Measurements from ENCODE around the gene TRMT10A.
"Not testable (repeated sequence)": the region's sequence is repeated elsewhere in the genome, so short reads cannot be mapped to it uniquely, and the experiment has no call there.

The TRMT10A gene

GRCh38 chr4:99540277-99540939, 23.4 kb downstream of the TRMT10A start:
- DNase-seq = no peak

- no peak for DNase-seq
Measured at GRCh38 chr4:99537674-99538073, 26.2 kb downstream of the TRMT10A start.

GRCh38 chr4:99536848-99537247, 27.0 kb downstream of the TRMT10A start:
- DNase-seq = no peak

GRCh38 chr4:99536271-99536670, 27.6 kb downstream of the TRMT10A start:
- no peak for DNase-seq

GRCh38 chr4:99534699-99535098, 29.1 kb downstream of the TRMT10A start:
- not testable (repeated sequence) for DNase-seq

- DNase-seq = no peak
Measured at GRCh38 chr4:99529956-99530355, 33.9 kb downstream of the TRMT10A start.

- DNase-seq = no peak
Measured at GRCh38 chr4:99529228-99529627, 34.6 kb downstream of the TRMT10A start.

- DNase-seq = no peak
Measured at GRCh38 chr4:99518601-99519295, 45.1 kb downstream of the TRMT10A start.

- DNase-seq = no peak
Measured at GRCh38 chr4:99510721-99511120, 53.1 kb downstream of the TRMT10A start, which contains the start of gene C4orf17. Gene C4orf17, plus strand, starts transcription at chr4:99511021. Its CDS starts 2,061 bp downstream, at chr4:99513082.

- DNase-seq = no peak
Measured at GRCh38 chr4:99507762-99508161, 56.1 kb downstream of the TRMT10A start.

GRCh38 chr4:99507349-99507748, 56.5 kb downstream of the TRMT10A start:
- no peak for DNase-seq

GRCh38 chr4:99506781-99507180, 57.1 kb downstream of the TRMT10A start:
- peak in 1 of 2 experiments; percentile 0 for DNase-seq

- DNase-seq = peak; percentile 6 to 47
Measured at GRCh38 chr4:99504804-99505502, 58.9 kb downstream of the TRMT10A start.
